ENCODE results near the gene EEF1E1.

Gene EEF1E1

GRCh38 chr6:8110117-8110721 is 7.9 kb upstream of the EEF1E1 start:
- H3K9me3 ChIP-seq (ENCODE audit: insufficient read depth, low read length, severe bottlenecking), result no peaks in the 10 kb centered on the region
- ATAC-seq (ENCODE audit: insufficient read depth, low read depth) (no peak), DNase-seq (no peak)
- no peak overlapping the region for H3K4me2 ChIP-seq (ENCODE audit: insufficient read depth, low read length)
- H3K9ac ChIP-seq (ENCODE audit: low read depth, low read length), result no peak overlapping the region
- no peak overlapping the region for H3K27ac ChIP-seq (ENCODE audit: low read length)
- TF ChIP-seq CTCF (IDR thresholded peaks at IDR 0.05; ENCODE audit: borderline replicate concordance, extremely low read depth, low read length, poor library complexity, severe bottlenecking) (no peak), EZH2 (IDR thresholded peaks at IDR 0.05; ENCODE audit: borderline replicate concordance, low read depth, low read length, severe bottlenecking) (no peak)
- no peak overlapping the region for H2AFZ ChIP-seq (ENCODE audit: low read depth, low read length)
- H3K4me1 ChIP-seq (ENCODE audit: insufficient read depth, low read length), result no peaks in the 10 kb centered on the region
- H4K20me1 ChIP-seq (ENCODE audit: insufficient read depth, low read length), result no peaks in the 10 kb centered on the region
- H3K4me3 ChIP-seq (ENCODE audit: low read depth in 1 of 2, low read length in 2 of 2), result no peak overlapping the region
- no peaks in the 10 kb centered on the region for H3K36me3 ChIP-seq (ENCODE audit: insufficient read depth, low read length)
- no peaks in the 10 kb centered on the region for H3K27me3 ChIP-seq (ENCODE audit: insufficient read depth, low read length, poor library complexity)
- H3K79me2 ChIP-seq (ENCODE audit: insufficient read depth, low read length), result no peaks in the 10 kb centered on the region

- no peaks in the 10 kb centered on the region for H3K9me3 ChIP-seq (ENCODE audit: insufficient read depth, low read length, severe bottlenecking)
These were observed 6.6 kb upstream of the EEF1E1 start for GRCh38 chr6:8108759-8109539.

GRCh38 chr6:8108031-8108660 is 5.8 kb upstream of the EEF1E1 start:
- H4K20me1 ChIP-seq (ENCODE audit: insufficient read depth, low read length), result no peaks in the 10 kb centered on the region
- no peak for DNase-seq
- H2AFZ ChIP-seq (ENCODE audit: low read depth, low read length), result no peak overlapping the region
- no peaks in the 10 kb centered on the region for H3K27me3 ChIP-seq (ENCODE audit: insufficient read depth, low read length, poor library complexity)
- ATAC-seq (ENCODE audit: insufficient read depth, low read depth), result no peak
- H3K36me3 ChIP-seq (ENCODE audit: insufficient read depth, low read length), result no peaks in the 10 kb centered on the region
- no peaks in the 10 kb centered on the region for H3K79me2 ChIP-seq (ENCODE audit: insufficient read depth, low read length)
- H3K9ac ChIP-seq (ENCODE audit: low read depth, low read length), result no peak overlapping the region
- no peak overlapping the region for H3K4me2 ChIP-seq (ENCODE audit: insufficient read depth, low read length)
- H3K4me1 ChIP-seq (ENCODE audit: insufficient read depth, low read length), result no peaks in the 10 kb centered on the region
- TF ChIP-seq CTCF (IDR thresholded peaks at IDR 0.05; ENCODE audit: borderline replicate concordance, extremely low read depth, low read length, poor library complexity, severe bottlenecking) (no peak), EZH2 (IDR thresholded peaks at IDR 0.05; ENCODE audit: borderline replicate concordance, low read depth, low read length, severe bottlenecking) (no peak)
- H3K4me3 ChIP-seq (ENCODE audit: low read depth in 1 of 2, low read length in 2 of 2), result no peak overlapping the region
- no peak overlapping the region for H3K27ac ChIP-seq (ENCODE audit: low read length)
- no peaks in the 10 kb centered on the region for H3K9me3 ChIP-seq (ENCODE audit: insufficient read depth, low read length, severe bottlenecking)

More at GRCh38 chr6:8108759-8109539, 6.6 kb upstream of the EEF1E1 start:
- no peaks in the 10 kb centered on the region for H3K4me1 ChIP-seq (ENCODE audit: insufficient read depth, low read length)
- TF ChIP-seq CTCF (IDR thresholded peaks at IDR 0.05; ENCODE audit: borderline replicate concordance, extremely low read depth, low read length, poor library complexity, severe bottlenecking), result no peak
- TF ChIP-seq EZH2 (IDR thresholded peaks at IDR 0.05; ENCODE audit: borderline replicate concordance, low read depth, low read length, severe bottlenecking), result no peak
- H3K27ac ChIP-seq (ENCODE audit: low read length), result no peak overlapping the region
- no peaks in the 10 kb centered on the region for H3K36me3 ChIP-seq (ENCODE audit: insufficient read depth, low read length)
- H3K4me3 ChIP-seq (ENCODE audit: low read depth in 1 of 2, low read length in 2 of 2), result no peak overlapping the region
- no peaks in the 10 kb centered on the region for H4K20me1 ChIP-seq (ENCODE audit: insufficient read depth, low read length)
- H3K9ac ChIP-seq (ENCODE audit: low read depth, low read length), result no peak overlapping the region
- H3K27me3 ChIP-seq (ENCODE audit: insufficient read depth, low read length, poor library complexity), result no peaks in the 10 kb centered on the region
- DNase-seq (no peak), ATAC-seq (ENCODE audit: insufficient read depth, low read depth) (no peak)
- no peaks in the 10 kb centered on the region for H3K79me2 ChIP-seq (ENCODE audit: insufficient read depth, low read length)
- no peak overlapping the region for H3K4me2 ChIP-seq (ENCODE audit: insufficient read depth, low read length)
- no peak overlapping the region for H2AFZ ChIP-seq (ENCODE audit: low read depth, low read length)
